Endothelial cell of umbilical vein (primary cell): Measurements from ENCODE around the gene ARHGAP28. TPM values are rescaled to one million over a fixed set of nuclear protein-coding genes. Genes with fewer than 3 reads are reported as not detected.
A peak's percentile ranks its signal among the peaks of the same experiment; 100 is the strongest.

Experiments used
- BruUV-seq: library from RNA; stranded (reverse); fragments of 400-500 nt; replicated peaks from 2 replicates; lab custom pipeline; 2021; lab: Mats Ljungman, UMichigan
- CTCF ChIA-PET: fragments of 300-600, 350-600 bp; sonication (Branson Sonifier 250); formaldehyde crosslinking; loops from one replicate; lab custom pipeline; 2021; ENCODE audit warnings: antibody characterized with exemption, inconsistent platforms; lab: Charles Lee
- POLR2A ChIA-PET: fragments of 300-600, 350-600 bp; sonication (Branson Sonifier 250); formaldehyde crosslinking; loops from one replicate; lab custom pipeline; 2021; ENCODE audit warnings: antibody characterized with exemption, inconsistent platforms; lab: Charles Lee
- DNase-seq: peaks from one replicate; pipeline ENCODE4 v3.0.0-alpha.2; 2011; ENCODE audit warnings: low read depth, low spot score
- FAIRE-seq: peaks from 2 replicates; lab custom pipeline; 2011; peaks lifted over from hg19 to GRCh38; lab: Jason Lieb, UNC
- H2AFZ ChIP-seq: 2 replicates; pipeline ENCODE4 v1.6.0; 2012; ENCODE audit warnings: low read depth, low read length, control low read depth, inconsistent platforms
- H3K27ac ChIP-seq: 2 replicates; pipeline ENCODE4 v1.5.1; 2011; ENCODE audit warnings: low read depth, mild to moderate bottlenecking, control low read depth, low read length, moderate library complexity; ENCODE audit not compliant: insufficient read depth
- H3K27me3 ChIP-seq, 2 experiments: 2 replicates each; pipeline versions ENCODE4 v1.6.0 to v1.6.1; 2011; ENCODE audit warnings: low read length in 2 of 2, mixed read lengths in 1 of 2; ENCODE audit not compliant: control insufficient read depth in 2 of 2, insufficient read depth in 2 of 2
- H3K36me3 ChIP-seq, 2 experiments: 2 replicates in 1 of 2; 3 replicates in 1 of 2; pipeline ENCODE4 v1.5.1; 2011; ENCODE audit warnings: low read length in 2 of 2, mild to moderate bottlenecking in 1 of 2, moderate library complexity in 1 of 2; ENCODE audit not compliant: control insufficient read depth in 2 of 2, insufficient read depth in 2 of 2; ENCODE audit errors: extremely low read depth in 1 of 2
- H3K4me1 ChIP-seq: 3 replicates; pipeline ENCODE4 v1.5.1; 2011; ENCODE audit warnings: mild to moderate bottlenecking, low read length; ENCODE audit not compliant: control insufficient read depth, insufficient read depth; ENCODE audit errors: extremely low read depth
- H3K4me2 ChIP-seq: 2 replicates; pipeline ENCODE4 v1.6.1; 2011; ENCODE audit warnings: low read length, control low read depth, mixed read lengths; ENCODE audit not compliant: insufficient read depth
- H3K4me3 ChIP-seq, 3 experiments: fragments of 200-600 bp in 1 of 3; sonication (generic), shearing (Covaris generic) in 1 of 3; replicated peaks in 1 of 3; 2 replicates each; pipeline ENCODE4 v1.5.1; 2011 to 2016; ENCODE audit warnings: control low read depth in 3 of 3, low read length in 3 of 3, mild to moderate bottlenecking in 2 of 3, inconsistent platforms in 1 of 3, low read depth in 1 of 3, moderate library complexity in 1 of 3; ENCODE audit not compliant: insufficient read depth in 1 of 3
- H3K79me2 ChIP-seq: 2 replicates; pipeline ENCODE4 v1.6.0; 2012; ENCODE audit warnings: low read length, inconsistent platforms; ENCODE audit not compliant: control insufficient read depth, insufficient read depth
- H3K9ac ChIP-seq: replicated peaks from 2 replicates; pipeline ENCODE3; 2011; ENCODE audit warnings: low read length, control low read depth; ENCODE audit not compliant: insufficient read depth; ENCODE audit errors: extremely low read depth
- H3K9me1 ChIP-seq: replicated peaks from 3 replicates; pipeline ENCODE4 v1.6.0; 2011; ENCODE audit warnings: mild to moderate bottlenecking, low read length; ENCODE audit not compliant: control insufficient read depth, insufficient read depth; ENCODE audit errors: extremely low read depth
- H3K9me3 ChIP-seq: replicated peaks from 2 replicates; pipeline ENCODE4 v1.5.1; 2012; ENCODE audit warnings: low read length, inconsistent platforms; ENCODE audit not compliant: control insufficient read depth, insufficient read depth
- H4K20me1 ChIP-seq: replicated peaks from 2 replicates; pipeline ENCODE3; 2011; ENCODE audit warnings: mild to moderate bottlenecking, low read length; ENCODE audit not compliant: control insufficient read depth, insufficient read depth; ENCODE audit errors: extremely low read depth
- FOS ChIP-seq: IDR thresholded peaks from 2 replicates; pipeline ENCODE4 v1.6.1; 2011; ENCODE audit warnings: mild to moderate bottlenecking, low read length, moderate library complexity, borderline replicate concordance; ENCODE audit not compliant: insufficient read depth
- JUN ChIP-seq: IDR thresholded peaks from 2 replicates; pipeline ENCODE4 v1.6.1; 2011; ENCODE audit warnings: borderline replicate concordance, low read depth; ENCODE audit not compliant: insufficient read length, insufficient read depth
- MYC ChIP-seq: IDR thresholded peaks from one replicate; pipeline ENCODE4 v1.6.1; 2011; ENCODE audit warnings: mild to moderate bottlenecking, low read depth, low read length
- POLR2A ChIP-seq: IDR thresholded peaks from 2 replicates; pipeline ENCODE4 v1.6.1; 2012; ENCODE audit warnings: low read depth, mild to moderate bottlenecking, control low read depth, low read length
- POLR2AphosphoS5 ChIP-seq: IDR thresholded peaks from 2 replicates; pipeline ENCODE4 v1.6.1; 2012; ENCODE audit warnings: low read depth, mild to moderate bottlenecking, control low read depth, low read length, moderate library complexity; ENCODE audit not compliant: insufficient read depth
- dilution Hi-C: fragments of 300-500 bp; cut with MboI; formaldehyde crosslinking; loops from one replicate; pipeline ENCODE4 v1.15.0; 2019; ENCODE audit warnings: low sequenced_read_pairs; ENCODE audit not compliant: extremely low pct_ligation_motif_present
- intact Hi-C: fragments of 100-400 bp; cut with micrococcal nuclease; formaldehyde crosslinking; loops from one replicate; pipeline ENCODE4 v1.10.0; 2022
- polyA plus RNA-seq, 4 experiments: library from polyadenylated mRNA; depleted of rRNA in 3 of 4; stranded (reverse) in 3 of 4; unstranded in 1 of 4; fragments of >200 nt; gene quantifications; 2 replicates each; pipeline versions ENCODE4 v1.2.1 to v1.2.3, GENCODE V29; 2011 to 2012; ENCODE audit warnings: missing spikeins in 1 of 4
- total RNA-seq: library from RNA; stranded (reverse); gene quantifications from 2 replicates; pipeline ENCODE4 v1.2.3, GENCODE V29; 2021
- TF ChIP-seq, protein P1 (sequence below): IDR thresholded peaks from 2 replicates; pipeline ENCODE4 v1.6.1; 2011; ENCODE audit not compliant: insufficient read depth, insufficient read length

Gene ARHGAP28
- total and polyA plus RNA-seq, 2 donors (not counting 3 experiments of a cell fraction or from before 2014, with no cell fraction given) = 3.8 to 23.4 TPM

DNA sequence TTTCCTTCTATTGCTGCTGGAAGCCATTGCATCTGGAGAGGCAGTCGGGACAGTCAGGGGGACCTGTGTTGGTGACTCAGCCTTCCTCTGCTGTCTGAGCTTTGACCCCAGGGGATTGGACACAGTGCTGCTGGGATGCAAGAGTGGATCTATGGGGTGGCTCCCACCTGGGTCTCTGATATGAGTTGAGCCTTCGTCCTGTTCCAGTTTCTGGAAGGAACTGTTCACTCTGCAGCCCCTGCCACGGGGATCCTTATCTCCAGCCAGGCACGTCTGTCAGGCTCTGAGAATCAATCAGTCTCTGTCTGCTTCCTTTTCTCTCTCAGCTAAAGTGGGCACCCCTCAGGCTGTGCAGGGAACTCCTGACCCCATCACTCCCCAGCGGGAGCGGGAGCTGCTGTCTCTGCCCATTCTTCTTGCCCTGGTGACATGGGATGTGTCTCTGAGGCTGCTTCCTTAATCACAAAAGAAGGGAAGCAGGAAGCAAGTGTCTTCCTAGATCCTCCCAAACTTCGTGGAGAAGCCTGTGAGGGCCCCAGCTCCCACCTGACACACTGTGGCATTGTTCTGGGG is 51.7 kb downstream of the ARHGAP28 start:
- peaks cover 0 to 2% of the 10 kb centered on the region in 2 experiments for H3K27me3 ChIP-seq
- no TSS peak for BruUV-seq
- H3K27ac ChIP-seq = peak overlapping the region; percentile 4
- no peaks in the 10 kb centered on the region for H3K36me3 ChIP-seq
- no peaks in the 10 kb centered on the region for H3K79me2 ChIP-seq
- no peak overlapping the region for H2AFZ ChIP-seq
- peaks cover 14% of the 10 kb centered on the region for H3K4me1 ChIP-seq
- peak overlapping the region; percentile 17 for H3K4me2 ChIP-seq
- H3K9ac ChIP-seq = no peak overlapping the region
- no peaks in the 10 kb centered on the region for H3K9me1 ChIP-seq
- intact Hi-C loops = no loop called here
- ChIA-PET POLR2A (interaction anchor here (1.2 kb wide), 1 partner anchor 26 kb away, joined by 4 read pairs; no protein-coding TSS in a partner anchor), CTCF (interaction anchor here (1.0 to 1.6 kb wide), 4 partner anchors 13 to 104 kb away, joined by 3 to 5 read pairs (median 4); no protein-coding TSS in a partner anchor)
- FAIRE-seq = peak; percentile 80
- dilution Hi-C loops = no loop called here
- H3K4me3 ChIP-seq = no peak overlapping the region
- peak; percentile 62 for DNase-seq
- no peaks in the 10 kb centered on the region for H3K9me3 ChIP-seq
- TF ChIP-seq FOS (peak; percentile 23), POLR2A (no peak)
- no peaks in the 10 kb centered on the region for H4K20me1 ChIP-seq

GRCh38 chr18:6781796-6782195 is 52.3 kb downstream of the ARHGAP28 start:
- no peak overlapping the region for H3K4me2 ChIP-seq
- no peak overlapping the region for H2AFZ ChIP-seq
- FAIRE-seq (peak; percentile 87), DNase-seq (peak; percentile 64)
- ChIA-PET POLR2A (no interaction called here), CTCF (interaction anchor here (1.0 to 1.6 kb wide), 2 partner anchors 26 to 104 kb away, joined by 3 to 5 read pairs; no protein-coding TSS in a partner anchor)
- H4K20me1 ChIP-seq = no peaks in the 10 kb centered on the region
- H3K9me3 ChIP-seq = no peaks in the 10 kb centered on the region
- intact Hi-C loops (loop anchor here (1.0 kb wide), 1 partner anchor 40 kb away; no protein-coding TSS in a partner anchor), dilution Hi-C loops (no loop called here)
- peak overlapping the region; percentile 4 for H3K27ac ChIP-seq
- no peak overlapping the region for H3K9ac ChIP-seq
- no peak overlapping the region for H3K4me3 ChIP-seq
- H3K36me3 ChIP-seq = no peaks in the 10 kb centered on the region
- TF ChIP-seq POLR2A = no peak
- TF ChIP-seq POLR2AphosphoS5 = no peak
- TF ChIP-seq JUN = peak; percentile 13
- TF ChIP-seq, protein P1, sequence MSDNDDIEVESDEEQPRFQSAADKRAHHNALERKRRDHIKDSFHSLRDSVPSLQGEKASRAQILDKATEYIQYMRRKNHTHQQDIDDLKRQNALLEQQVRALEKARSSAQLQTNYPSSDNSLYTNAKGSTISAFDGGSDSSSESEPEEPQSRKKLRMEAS = no peak
- peak; percentile 57 for TF ChIP-seq FOS
- no peak for TF ChIP-seq MYC
- no peaks in the 10 kb centered on the region for H3K9me1 ChIP-seq
- H3K4me1 ChIP-seq = peaks cover 14% of the 10 kb centered on the region
- BruUV-seq = no TSS peak
- no peaks in the 10 kb centered on the region for H3K27me3 ChIP-seq
- H3K79me2 ChIP-seq = no peaks in the 10 kb centered on the region
